ENCODE data around the gene EEF1AKMT3.
"Not testable (repeated sequence)": the region's sequence is repeated elsewhere in the genome, so short reads cannot be mapped to it uniquely, and the experiment has no call there.

The EEF1AKMT3 gene

DNA sequence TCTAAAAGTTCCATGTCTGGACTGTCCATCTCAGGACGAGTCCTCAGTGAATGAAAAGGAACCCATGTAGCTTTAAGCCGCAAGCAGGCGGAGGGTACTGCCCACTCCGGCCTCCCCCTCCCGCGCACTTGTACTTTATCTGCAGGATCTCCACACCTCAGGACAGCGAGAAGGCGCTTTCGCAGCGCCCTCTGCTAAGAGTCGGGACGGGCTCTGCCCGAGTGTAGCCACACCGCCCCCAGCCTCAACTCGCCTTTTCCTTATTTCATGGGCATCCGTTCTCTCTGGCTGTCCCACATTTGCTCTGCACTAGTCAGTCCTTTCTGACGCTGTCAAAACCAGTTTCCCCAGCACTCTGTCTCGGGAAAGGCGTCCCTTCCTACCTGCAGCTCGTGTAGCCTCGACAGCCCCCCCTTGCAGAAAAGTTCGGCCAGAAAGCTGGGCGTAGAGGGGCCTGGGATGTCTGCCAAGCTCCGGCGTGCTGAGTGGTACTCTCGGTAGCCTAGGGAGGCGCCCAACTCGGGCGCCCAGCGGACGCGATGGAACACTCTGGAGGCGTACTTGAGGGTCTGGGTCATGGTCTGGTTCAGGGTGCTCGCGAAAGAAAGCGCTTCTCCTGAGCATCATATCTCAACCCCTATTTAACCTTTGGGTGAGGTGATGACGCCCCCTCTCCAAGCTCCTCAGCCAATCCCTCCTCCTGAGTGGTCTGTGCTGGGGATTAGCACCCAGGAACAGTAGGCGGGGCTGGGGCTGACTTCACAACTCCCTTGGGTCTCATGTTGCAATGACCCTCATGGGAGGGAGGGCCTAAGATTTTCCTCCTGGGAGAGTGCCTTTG is 5.7 kb upstream of the EEF1AKMT3 start, which contains the start of gene CYP27B1:
Gene CYP27B1, minus strand, starts transcription at position 615 of the 841 bp plus-strand sequence. Its CDS starts 37 bp downstream, at position 578.
- DNase-seq: no peak

DNA sequence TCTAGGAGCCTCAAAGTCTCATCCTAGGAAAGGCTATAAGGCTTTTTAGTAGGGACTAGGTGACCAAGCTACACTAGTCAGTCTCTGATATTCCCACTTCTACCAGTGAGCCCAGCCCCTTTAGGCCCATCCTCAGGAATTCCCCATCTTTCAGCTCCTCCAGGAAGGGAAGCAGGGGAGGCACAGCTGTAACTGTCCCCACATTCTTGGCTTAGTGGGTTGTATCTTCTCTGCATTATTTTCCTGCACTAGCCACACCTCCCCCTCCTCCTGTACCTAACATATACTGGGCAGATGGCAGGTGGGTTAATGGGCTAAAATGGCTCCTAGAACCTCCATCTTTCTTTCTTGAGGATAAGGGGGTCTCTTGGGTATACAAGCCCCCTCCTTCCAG is 5.1 kb upstream of the EEF1AKMT3 start:
- no peak for DNase-seq

DNA sequence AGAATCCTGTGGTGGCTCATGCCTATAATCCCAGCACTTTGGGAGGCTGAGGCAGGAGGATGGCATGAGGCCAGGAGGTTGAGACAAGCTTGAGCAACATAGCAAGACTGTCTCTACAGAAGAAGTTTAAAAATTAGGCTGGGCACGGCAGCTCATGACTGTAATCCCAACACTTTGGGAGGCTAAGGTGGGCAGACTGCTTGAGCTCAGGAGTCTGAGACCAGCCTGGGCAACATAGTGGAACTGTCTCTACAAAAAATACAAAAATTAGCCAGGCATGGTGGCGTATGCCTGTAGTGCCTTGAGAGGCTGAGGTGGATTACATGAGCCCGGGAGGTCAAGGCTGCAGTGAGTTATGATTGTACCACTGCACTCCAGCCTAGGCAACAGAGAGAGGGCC is 4.5 kb upstream of the EEF1AKMT3 start:
- DNase-seq: no peak

DNA sequence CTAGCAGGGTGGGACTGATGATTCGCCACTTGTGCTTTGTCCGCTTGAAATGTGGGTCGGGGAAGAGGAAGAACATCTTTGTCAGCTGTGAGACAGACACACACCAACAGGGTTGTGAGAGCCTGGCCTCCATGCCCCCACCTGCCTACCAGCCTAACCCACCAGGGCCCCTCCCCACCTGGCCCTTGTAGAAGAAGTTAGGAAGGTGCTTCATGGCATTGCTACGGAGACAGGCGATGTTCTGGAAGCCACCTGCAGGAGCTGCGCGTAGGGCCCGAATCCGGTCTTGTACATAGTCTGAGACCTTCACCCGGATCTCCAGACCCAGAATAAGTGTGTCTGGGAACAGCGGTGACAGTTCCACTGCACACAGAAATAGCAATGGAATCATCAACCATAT is 2.8 kb upstream of the EEF1AKMT3 start:
- no peak for DNase-seq

DNA sequence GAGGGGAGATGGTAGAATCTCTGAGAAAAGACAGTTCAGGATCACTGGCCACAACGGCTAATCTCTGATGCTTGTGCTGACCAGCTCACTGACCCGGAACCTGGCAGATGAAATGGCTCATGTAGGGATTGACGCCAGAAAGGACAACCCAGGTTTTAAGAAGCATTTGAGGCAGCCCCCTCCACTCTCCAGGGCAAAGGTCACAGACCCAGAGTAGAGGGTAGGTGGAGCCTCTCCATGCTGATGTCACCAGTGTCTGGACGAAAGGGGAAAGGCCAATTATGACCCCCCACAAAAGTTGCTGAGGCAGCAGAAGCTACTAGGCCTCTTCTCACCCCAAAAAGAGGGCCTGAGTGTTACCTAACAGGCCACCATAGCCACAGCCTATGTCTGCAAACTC is 1.7 kb upstream of the EEF1AKMT3 start:
- DNase-seq: no peak

DNA sequence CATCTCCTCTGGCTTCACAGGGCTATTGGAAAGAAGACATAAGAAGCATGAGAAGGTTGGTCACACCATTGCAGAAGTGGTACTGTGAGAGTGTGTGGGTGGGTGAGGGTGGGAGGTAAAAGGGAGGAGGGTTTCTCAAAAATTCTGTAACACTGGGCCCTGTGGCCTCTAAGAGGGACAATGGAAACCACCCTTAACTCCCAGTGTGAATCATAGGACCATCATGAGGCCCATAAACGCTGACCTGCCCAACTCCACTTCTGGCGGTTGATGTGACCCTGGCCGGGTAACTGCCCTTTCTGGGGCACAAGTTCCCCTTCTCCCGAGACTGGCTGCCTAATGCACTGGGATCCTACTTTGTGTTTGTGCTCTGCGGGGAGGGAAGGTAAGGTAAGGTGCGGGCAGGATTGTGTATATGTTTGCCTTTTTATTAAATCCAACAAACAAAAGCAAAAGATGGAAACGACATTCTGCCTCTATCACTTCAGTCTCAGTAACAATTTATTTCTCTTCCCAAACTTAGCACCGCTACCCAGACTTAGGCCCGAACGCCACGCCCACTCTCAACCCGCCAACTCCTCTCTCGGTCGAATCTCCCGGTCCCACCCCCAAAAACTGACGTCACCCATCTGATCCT is 1.1 kb upstream of the EEF1AKMT3 start:
- peak; percentile 78 for DNase-seq

DNA sequence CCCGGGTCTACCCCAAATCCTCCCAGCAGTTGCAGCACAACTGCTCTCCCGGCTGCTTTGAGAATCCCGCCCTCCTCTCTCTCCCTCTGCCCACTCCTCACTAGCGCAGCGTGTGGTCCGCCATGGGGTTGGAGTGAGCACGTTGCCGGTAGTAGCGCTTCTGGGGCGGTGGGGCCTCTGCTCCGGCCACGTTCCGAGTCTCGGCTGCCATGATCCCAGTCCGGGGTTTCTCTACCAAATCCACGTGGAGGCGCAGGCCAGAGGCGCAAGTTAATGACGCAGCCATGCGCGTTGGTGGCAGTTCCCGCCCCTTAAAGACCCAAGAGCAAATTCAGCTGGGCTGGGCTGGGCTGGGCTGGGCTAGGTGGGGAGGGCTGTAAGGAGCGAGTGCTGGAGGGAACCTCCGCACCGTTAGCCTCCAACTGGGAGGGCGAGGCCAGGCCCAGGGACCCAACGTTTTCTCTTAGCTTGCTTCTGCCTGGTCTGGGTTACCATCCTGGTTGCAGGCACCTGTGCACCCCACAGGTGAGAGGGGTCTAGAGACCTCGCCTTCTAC is 463 bp upstream of the EEF1AKMT3 start, which contains the start of gene METTL1:
Gene METTL1, minus strand, starts transcription at position 233 of the 556 bp plus-strand sequence. Its CDS starts 22 bp downstream, at position 211.
- DNase-seq: peak; percentile 87

DNA sequence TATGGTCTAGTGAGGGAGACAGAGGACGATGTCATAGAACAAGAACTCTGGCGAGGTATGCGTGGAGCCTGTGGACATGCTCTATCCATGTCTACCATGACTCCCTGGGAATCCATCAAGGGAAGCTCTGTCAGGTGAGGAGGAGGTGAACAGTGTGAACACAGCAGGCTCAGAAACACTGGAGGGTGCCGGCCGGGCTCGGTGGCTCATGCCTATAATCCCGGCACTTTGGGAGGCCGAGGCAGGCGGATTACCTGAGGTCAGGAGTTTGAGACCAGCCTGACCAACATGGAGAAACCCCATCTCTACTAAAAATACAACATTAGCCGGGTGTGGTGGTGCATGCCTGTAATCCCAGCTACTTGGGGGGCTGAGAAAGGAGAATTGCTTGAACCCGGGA is 2.2 kb downstream of the EEF1AKMT3 start:
- DNase-seq: not testable (repeated sequence)

DNA sequence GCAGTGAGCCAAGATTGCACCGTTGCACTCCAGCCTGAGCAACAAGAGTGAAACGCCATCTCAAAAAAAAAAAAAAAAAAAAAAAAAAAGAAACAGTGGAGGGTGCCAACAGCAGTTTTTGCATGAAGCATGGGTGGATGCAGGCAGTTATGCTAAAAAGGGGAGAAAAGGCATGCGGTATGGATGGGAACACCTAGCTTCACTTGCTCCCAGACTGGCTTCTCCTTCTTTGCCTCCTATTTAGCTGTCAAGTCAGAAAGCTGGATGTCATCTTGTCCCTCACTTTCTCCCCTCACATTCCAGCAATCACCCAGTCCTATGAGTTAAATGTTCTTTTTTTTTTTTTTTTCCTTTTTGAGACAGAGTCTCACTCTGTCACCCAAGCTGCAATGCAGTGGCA is 2.6 kb downstream of the EEF1AKMT3 start:
- DNase-seq: no peak

DNA sequence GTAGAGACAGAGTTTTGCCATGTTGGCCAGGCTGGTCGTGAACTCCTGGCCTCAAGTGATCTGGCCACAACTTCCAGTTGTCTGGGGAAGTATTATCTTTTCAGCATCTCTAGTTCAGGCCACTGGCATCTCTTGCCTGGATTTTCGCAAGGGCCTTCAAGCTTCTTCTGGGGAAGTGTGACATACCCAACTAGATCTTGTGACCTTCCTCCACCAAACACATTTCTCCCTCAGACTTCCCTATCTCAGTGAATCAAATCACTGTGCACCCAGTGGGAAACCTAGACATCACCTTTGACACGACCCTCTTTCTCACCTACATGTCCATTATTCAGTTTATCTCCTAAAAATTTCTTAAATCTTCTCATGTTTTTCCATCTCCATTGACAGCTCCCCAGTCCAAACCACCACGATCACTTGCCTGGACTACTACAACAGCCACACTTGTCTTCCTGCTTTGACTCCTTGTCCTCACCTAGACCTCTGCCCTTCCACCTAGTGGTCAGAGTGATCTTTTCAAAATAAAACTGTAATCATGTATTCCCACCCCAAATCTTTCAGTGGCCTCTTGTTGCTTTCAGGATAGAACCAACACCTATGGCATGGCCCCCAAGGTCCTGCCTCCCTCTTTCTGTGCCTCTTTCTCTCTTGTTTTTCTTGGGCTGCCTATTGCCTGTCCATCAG is 3.3 kb downstream of the EEF1AKMT3 start:
- DNase-seq: no peak

DNA sequence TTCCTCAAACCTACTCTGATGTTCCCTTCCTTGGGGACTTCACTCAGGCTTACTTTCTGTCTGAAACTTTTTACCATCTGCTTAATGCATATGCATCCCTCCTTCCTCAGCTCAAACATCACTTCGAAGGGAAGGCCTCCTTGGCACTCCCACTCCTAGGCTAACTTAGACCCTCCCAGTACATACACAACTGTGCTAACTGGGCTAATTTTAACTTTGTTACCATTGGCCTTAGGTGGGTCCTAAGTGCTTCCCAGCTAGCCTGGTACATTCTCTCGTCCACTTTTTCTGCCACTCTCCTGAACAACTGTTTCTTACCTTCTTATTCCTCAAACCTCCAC is 3.8 kb downstream of the EEF1AKMT3 start:
- no peak for DNase-seq

DNA sequence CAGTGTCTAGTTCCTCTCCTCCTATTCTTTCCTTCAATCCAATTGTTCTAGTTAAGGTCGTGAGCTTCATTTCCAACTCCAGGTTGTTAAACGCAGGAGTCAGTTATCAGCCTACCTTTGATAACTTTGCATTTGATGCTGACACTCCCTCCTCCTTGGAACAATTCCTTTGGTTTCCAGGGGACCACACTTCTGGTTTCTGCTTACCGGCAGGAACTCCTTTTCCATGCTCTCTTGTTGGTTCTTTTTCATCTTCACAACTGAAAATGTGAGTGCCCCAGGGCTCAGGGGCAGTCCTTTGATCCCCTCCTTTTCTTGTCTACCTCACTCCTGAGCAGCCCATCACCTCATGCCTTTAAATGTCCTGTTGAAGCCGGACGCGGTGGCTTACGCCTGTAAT is 5.0 kb downstream of the EEF1AKMT3 start:
- DNase-seq: no peak

DNA sequence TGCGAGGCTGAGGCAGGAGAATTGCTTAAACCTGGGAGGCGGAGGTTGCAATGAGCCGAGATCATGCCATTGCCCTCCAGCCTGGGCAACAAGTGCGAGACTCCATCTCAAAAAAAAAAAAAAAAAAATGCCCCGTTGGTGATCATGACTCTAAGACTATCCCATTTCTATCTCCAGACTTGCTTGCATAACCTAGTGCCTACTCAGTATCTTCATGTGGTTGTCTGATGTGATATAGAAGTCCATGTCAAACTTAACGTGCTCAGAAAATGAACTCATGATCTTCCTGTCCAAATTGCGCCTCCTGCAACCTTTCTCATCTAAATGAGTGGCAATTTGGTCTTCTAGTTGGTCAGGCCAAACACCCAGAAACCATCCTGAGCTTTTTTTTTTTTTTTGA is 5.5 kb downstream of the EEF1AKMT3 start:
- DNase-seq: no peak

DNA sequence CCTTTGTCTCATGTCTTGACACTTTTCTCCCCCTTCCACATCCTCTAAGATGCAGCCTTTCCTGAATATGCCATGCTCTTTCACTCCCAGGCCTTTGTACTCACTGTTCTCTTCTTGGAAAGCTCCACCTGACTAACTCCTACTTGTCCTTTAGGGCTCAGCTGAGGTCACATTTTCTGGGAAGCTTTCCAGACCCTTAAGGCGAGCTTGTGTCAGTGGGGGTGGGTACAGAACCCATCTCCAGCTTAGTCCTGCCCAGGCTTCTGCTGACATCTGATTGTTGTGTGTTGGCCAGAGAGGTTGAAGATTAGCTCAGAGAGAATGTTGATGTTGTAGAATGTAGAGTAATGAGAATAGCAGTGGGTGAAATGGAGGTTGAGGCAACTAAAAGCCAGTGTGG is 7.3 kb downstream of the EEF1AKMT3 start:
- DNase-seq: no peak

DNA sequence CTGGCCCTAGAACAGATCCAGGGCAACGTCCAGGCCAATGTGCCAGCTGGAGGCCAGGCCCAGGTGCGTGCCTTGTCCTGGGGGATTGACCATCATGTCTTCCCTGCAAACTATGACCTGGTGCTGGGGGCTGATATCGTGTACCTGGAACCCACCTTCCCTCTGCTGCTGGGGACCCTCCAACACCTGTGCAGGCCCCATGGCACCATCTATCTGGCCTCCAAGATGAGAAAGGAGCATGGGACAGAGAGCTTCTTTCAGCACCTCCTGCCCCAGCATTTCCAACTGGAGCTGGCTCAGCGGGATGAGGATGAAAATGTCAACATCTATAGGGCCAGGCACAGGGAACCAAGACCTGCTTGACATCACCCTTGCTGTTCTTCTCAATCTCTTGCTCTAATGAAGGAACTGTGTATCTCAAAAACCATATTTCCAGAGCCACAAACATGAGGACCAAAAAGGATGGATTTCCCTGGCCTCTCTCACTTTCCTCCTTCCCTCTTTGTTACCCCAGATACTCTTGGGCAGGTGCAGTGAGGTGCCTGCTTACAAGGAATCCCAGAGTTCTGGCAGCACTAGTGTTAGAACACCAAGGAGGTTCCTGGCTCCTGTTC is 8.0 kb downstream of the EEF1AKMT3 start:
- no peak for DNase-seq

DNA sequence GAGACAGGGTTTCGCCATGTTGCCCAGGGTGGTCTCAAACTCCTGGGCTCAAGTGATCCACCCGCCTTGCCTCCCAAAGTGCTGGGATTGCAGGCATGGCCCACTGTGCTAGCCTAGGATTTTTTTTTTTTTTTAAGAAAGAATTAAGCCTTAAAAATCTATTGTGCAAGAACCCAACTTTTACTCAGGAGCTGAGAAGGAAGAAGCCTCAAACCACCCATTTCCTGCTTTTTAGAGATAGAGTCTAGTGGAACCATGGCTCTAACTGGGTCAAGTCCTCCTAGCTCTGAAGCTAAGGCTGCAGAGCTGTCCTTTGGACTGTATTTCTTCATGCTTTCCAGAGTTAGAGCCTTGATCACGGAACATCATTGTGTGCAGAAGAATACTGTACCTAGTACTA is 8.8 kb downstream of the EEF1AKMT3 start:
- no peak for DNase-seq

DNA sequence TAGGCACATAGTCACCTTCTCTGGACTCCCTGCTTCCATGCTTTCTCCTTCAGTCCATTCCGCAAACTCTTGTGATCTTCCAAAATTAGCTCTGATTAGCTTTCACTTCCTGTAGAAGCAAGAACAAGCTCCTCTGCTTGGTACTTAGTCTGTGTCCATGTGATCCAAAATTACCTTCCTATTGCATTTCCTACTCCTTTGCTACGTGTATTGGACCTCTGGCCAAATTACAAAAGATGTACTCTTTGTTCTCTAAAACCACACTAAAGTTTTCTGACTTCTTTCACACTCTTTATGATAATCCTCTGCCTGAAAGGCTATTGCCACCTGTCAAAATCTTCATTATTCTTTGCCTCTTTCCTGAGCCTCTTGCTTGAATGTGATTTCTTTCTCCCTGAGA is 9.4 kb downstream of the EEF1AKMT3 start:
- DNase-seq: no peak

DNA sequence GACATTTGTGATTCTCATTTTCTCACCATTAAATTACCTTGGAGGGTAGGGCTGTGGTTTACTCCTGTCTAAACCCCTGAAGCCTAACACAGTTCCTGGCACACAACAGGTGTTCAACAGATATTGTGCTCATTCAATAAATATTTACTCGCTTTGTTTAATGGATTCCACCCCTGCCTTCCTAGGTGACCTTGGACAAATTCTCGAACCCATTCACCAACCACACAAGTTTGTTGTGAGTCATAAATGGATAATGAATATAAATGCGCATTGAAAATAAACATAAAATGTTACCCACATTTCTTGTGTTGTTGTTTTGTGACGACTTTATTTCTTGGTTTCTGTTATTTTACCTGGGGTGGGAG is 9.8 kb downstream of the EEF1AKMT3 start:
- no peak for DNase-seq

DNA sequence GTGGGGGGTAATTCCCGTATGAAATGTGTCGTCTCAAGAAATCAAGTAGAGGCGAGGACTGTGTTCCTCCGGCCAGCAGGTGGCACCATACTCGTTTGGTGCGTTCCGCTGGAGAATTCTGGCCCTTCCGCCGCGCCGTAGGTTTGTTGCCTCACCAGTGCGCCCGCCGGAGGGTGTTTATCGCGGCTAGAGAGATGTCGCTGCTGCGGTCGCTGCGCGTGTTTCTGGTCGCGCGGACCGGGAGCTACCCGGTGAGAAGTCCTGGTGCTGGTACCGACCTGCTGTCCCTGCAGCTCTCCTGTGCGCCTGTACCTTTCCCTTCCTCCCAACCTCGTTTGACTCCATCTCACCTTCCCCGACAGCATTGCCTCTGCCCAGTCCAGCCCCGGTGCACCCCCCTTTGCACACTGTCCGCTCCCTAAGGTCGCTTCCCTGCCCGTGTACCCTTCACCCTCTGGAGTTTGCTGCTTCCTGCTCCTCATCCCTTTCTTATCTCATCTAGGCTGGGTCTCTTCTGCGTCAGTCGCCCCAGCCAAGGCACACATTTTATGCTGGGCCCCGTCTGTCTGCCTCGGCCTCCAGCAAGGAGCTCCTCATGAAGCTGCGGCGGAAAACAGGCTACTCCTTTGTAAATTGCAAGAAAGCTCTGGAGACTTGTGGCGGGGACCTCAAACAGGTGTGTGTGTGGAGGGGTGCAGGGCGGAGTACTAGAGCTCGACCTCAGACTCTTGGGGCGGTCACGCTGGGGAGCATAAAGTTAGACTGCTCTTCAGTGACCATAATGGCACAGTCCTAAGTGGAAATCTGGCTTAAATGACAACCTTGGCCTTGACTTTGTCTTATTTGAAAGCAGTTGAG is 10.4 kb downstream of the EEF1AKMT3 start, which contains the start of gene TSFM:
Gene TSFM, plus strand, starts transcription at position 180 of the 858 bp plus-strand sequence. Its CDS starts 15 bp downstream, at position 195.
- peak; percentile 98 for DNase-seq

DNA sequence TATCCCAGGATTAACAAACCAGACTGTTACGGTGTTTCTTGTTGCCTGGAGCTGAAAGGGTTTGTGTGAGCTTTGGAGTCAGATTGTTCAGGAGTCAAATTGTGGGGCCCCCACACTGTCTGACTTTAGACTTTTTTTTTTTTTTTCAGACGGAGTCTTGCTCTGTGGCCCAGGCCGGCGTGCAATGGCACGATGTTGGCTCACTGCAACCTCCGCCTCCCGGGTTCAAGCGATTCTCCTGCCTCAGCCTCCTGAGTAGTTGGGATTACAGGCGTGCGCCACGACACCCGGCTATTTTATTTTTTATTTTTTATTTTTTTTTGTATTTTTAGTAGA is 11.0 kb downstream of the EEF1AKMT3 start:
- no peak for DNase-seq

DNA sequence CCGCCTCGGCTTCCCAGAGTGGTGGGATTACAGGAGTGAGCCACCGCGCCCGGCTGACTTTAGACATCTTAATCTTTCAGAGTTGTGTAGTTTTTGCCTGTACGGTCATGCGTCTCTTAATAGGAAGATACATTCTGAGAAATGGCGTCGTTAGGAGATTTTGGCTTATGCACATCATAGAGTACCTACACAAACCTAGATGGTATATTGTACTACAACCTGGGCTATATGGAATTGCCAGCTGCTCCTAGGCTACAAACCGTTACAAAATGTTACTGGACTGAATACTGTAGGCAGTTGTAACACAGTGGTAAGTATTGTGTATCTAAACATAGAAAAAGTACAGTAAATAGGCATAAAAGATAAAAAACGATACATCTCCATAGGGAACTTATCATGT is 11.4 kb downstream of the EEF1AKMT3 start:
- DNase-seq: no peak

DNA sequence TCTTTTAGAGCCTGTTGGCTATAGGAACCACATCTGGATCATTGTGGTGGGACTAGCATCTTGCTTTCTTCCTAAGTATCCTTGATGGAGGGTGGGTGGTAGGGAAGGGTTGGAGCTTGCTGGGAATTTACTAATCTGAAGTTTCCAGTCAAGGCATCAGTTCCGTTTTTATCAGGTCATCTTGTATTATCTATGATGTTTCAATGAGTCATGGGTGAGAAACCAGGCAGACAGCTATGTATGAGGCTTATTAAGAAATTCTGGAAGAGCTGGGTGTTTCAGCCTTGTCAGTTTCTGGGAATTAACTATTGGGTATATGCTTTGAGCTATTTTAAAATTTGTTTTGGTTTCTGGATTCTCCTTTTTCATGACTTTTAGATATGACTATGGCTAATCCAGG is 21.5 kb downstream of the EEF1AKMT3 start:
- no peak for DNase-seq

Measured in activated CD4-positive, alpha-beta T cell treated with anti-CD3 and anti-CD28 coated beads, Interleukin-2, amount 50 U/mL, for 1 hour (primary cell).